ENCODE results near the gene ARPC5.

The ARPC5 gene

GRCh38 chr1:183635099-183635605, 431 bp downstream of the ARPC5 start:
- DNase-seq (ENCODE audit: low read depth): peak; percentile 39
- H3K4me3 ChIP-seq (replicated peaks; ENCODE audit: low read depth, low read length): peak overlapping the region; percentile 89
- no peak for TF ChIP-seq CTCF (IDR thresholded peaks at IDR 0.05; ENCODE audit: low read length, missing control alignments)

GRCh38 chr1:183634429-183635065, 1.0 kb downstream of the ARPC5 start:
- no peak for DNase-seq (ENCODE audit: low read depth)
- peak overlapping the region; percentile 89 for H3K4me3 ChIP-seq (replicated peaks; ENCODE audit: low read depth, low read length)
- no peak for TF ChIP-seq CTCF (IDR thresholded peaks at IDR 0.05; ENCODE audit: low read length, missing control alignments)

GRCh38 chr1:183633676-183634343, 1.8 kb downstream of the ARPC5 start:
- DNase-seq (ENCODE audit: low read depth): peak; percentile 92
- peak; percentile 61 for TF ChIP-seq CTCF (IDR thresholded peaks at IDR 0.05; ENCODE audit: low read length, missing control alignments)
- H3K4me3 ChIP-seq (replicated peaks; ENCODE audit: low read depth, low read length): peak overlapping the region; percentile 89

GRCh38 chr1:183632964-183633363, 2.6 kb downstream of the ARPC5 start:
- H3K4me3 ChIP-seq (replicated peaks; ENCODE audit: low read depth, low read length): peak overlapping the region; percentile 89
- TF ChIP-seq CTCF (IDR thresholded peaks at IDR 0.05; ENCODE audit: low read length, missing control alignments): no peak
- no peak for DNase-seq (ENCODE audit: low read depth)

- DNase-seq (ENCODE audit: low read depth): peak; percentile 91
- TF ChIP-seq CTCF (IDR thresholded peaks at IDR 0.05; ENCODE audit: low read length, missing control alignments): no peak
- H3K4me3 ChIP-seq (replicated peaks; ENCODE audit: low read depth, low read length): peak overlapping the region; percentile 89
These were observed 3.5 kb downstream of the ARPC5 start for GRCh38 chr1:183632114-183632513.

- no peak for TF ChIP-seq CTCF (IDR thresholded peaks at IDR 0.05; ENCODE audit: low read length, missing control alignments)
- no peak overlapping the region for H3K4me3 ChIP-seq (replicated peaks; ENCODE audit: low read depth, low read length)
- peak; percentile 45 for DNase-seq (ENCODE audit: low read depth)
These were observed 4.8 kb downstream of the ARPC5 start for GRCh38 chr1:183630748-183631147.
